HG03432 (cell line): ENCODE measurements around the gene SCP2D1.

Experiments used
- ATAC-seq: cut with Tn5 transposase; IDR thresholded peaks from one replicate; pipeline ENCODE4 v1.9.1; 2021; ENCODE audit warnings: mild to moderate bottlenecking, moderate library complexity; ENCODE audit not compliant: unreplicated experiment

SCP2D1 gene

GRCh38 chr20:18858816-18859215 is 45.2 kb downstream of the SCP2D1 start:
- no peak for ATAC-seq
